Measurements from ENCODE around the gene RNF144B. TPM values are rescaled to one million over a fixed set of nuclear protein-coding genes. Genes with fewer than 3 reads are reported as not detected.
"Not testable (repeated sequence)": the region's sequence is repeated elsewhere in the genome, so short reads cannot be mapped to it uniquely, and the experiment has no call there.

Gene RNF144B
- total RNA-seq, 2 donors from 2014 or later = 1.4 to 1.5 TPM

GRCh38 chr6:18457065-18457737 is 70.1 kb downstream of the RNF144B start:
- Histone ChIP-seq H3K4me1 (ENCODE audit: control insufficient read depth, insufficient read depth, low read length) (no peaks in the 10 kb centered on the region), H3K27me3 (ENCODE audit: control insufficient read depth, insufficient read depth, low read length, poor library complexity, severe bottlenecking) (no peaks in the 10 kb centered on the region), H3K9me3 (ENCODE audit: control insufficient read depth, low read length) (peaks cover 14% of the 10 kb centered on the region), H3K4me3 (ENCODE audit: low read length) (no peak overlapping the region), H3K27ac (ENCODE audit: low read depth, low read length) (no peak overlapping the region), H3K36me3 (ENCODE audit: control insufficient read depth, insufficient read depth, low read length) (no peaks in the 10 kb centered on the region), H3K9ac (ENCODE audit: extremely low read depth, low read length, poor library complexity, severe bottlenecking) (no peak overlapping the region)
- no peak for DNase-seq
- 75 to 83% methylated on average over 5 to 10 of the region's 10 CpGs for WGBS, 2 experiments (ENCODE audit: insufficient coverage in 1 of 2, insufficient read length in 1 of 2)
- no peak for TF ChIP-seq CTCF (conservative IDR thresholded peaks at IDR 0.05)
- Mint-ChIP-seq H3K27me3 (ENCODE audit: insufficient read depth) (no peaks in the 10 kb centered on the region), H3K36me3 (ENCODE audit: low read depth) (no peaks in the 10 kb centered on the region), H3K4me3 (no peak overlapping the region), H3K27ac (no peak overlapping the region), H3K4me1 (peaks cover 3% of the 10 kb centered on the region), H3K9me3 (peaks cover 7% of the 10 kb centered on the region)

DNA sequence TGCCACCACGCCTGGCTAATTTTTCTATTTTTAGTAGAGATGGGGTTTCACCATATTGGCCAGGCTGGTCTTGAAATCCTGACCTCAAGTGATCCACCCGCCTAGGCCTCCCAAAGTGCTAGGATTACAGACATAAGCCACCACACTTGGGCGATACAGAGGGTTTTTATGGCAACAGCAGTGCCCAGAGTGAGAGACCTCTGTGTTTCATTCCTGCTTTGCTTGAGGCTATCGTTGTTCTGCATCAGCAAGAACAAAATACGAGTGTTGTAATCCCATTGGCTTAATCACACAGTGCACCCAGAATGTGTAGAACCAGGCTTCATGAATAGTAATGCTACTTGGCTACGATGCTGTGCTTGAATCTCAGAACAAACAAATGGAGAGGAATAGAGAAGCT is 70.9 kb downstream of the RNF144B start:
- H3K27me3 ChIP-seq (ENCODE audit: control insufficient read depth, insufficient read depth, low read length, poor library complexity, severe bottlenecking); H3K9ac ChIP-seq (ENCODE audit: extremely low read depth, low read length, poor library complexity, severe bottlenecking); H3K27ac ChIP-seq (ENCODE audit: low read depth, low read length); H3K4me3 Mint-ChIP-seq; H3K4me1 ChIP-seq (ENCODE audit: control insufficient read depth, insufficient read depth, low read length); H3K27ac Mint-ChIP-seq; DNase-seq; H3K36me3 Mint-ChIP-seq (ENCODE audit: low read depth); H3K27me3 Mint-ChIP-seq (ENCODE audit: insufficient read depth); H3K36me3 ChIP-seq (ENCODE audit: control insufficient read depth, insufficient read depth, low read length); H3K9me3 Mint-ChIP-seq; H3K4me1 Mint-ChIP-seq; H3K4me3 ChIP-seq (ENCODE audit: low read length): not testable (repeated sequence)
- peaks cover 14% of the 10 kb centered on the region for H3K9me3 ChIP-seq (ENCODE audit: control insufficient read depth, low read length)
- WGBS, 2 experiments (ENCODE audit: insufficient coverage in 1 of 2, insufficient read length in 1 of 2) = 92 to 94% methylated on average over 6 of the region's 6 CpGs

DNA sequence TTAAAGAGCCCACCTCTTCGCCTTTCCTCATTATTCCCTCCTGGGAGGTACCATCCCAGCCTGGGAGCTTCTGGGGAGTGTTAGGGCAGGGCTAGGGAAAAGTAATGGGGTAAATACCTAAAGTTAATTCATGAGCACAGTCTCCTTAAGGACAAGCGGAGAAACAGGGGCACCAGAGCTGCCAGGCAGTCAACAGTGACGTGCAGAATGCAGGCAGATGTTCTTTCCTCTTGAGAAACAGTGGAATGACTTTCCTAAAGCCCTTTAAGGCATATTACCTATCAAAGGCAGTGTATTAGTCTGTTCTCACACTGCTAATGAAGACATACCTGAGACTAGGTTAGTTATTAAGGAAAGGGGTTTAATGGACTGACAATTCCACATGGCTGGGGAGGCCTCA is 76.3 kb downstream of the RNF144B start:
- TF ChIP-seq CTCF (conservative IDR thresholded peaks at IDR 0.05) = no peak
- H3K36me3 Mint-ChIP-seq (ENCODE audit: low read depth) = no peaks in the 10 kb centered on the region
- Histone ChIP-seq H3K4me1 (ENCODE audit: control insufficient read depth, insufficient read depth, low read length) (peaks cover 2% of the 10 kb centered on the region), H3K27ac (ENCODE audit: low read depth, low read length) (no peak overlapping the region), H3K9me3 (ENCODE audit: control insufficient read depth, low read length) (peaks cover 14% of the 10 kb centered on the region), H3K27me3 (ENCODE audit: control insufficient read depth, insufficient read depth, low read length, poor library complexity, severe bottlenecking) (no peaks in the 10 kb centered on the region), H3K36me3 (ENCODE audit: control insufficient read depth, insufficient read depth, low read length) (no peaks in the 10 kb centered on the region), H3K4me3 (ENCODE audit: low read length) (no peak overlapping the region), H3K9ac (ENCODE audit: extremely low read depth, low read length, poor library complexity, severe bottlenecking) (no peak overlapping the region)
- DNase-seq = no peak
- no peak overlapping the region for H3K4me3 Mint-ChIP-seq
- 83 to 91% methylated on average over 2 to 3 of the region's 3 CpGs for WGBS, 2 experiments (ENCODE audit: insufficient coverage in 1 of 2, insufficient read length in 1 of 2)
- H3K4me1 Mint-ChIP-seq = peaks cover 17% of the 10 kb centered on the region
- peaks cover 7% of the 10 kb centered on the region for H3K9me3 Mint-ChIP-seq
- no peak overlapping the region for H3K27ac Mint-ChIP-seq
- no peaks in the 10 kb centered on the region for H3K27me3 Mint-ChIP-seq (ENCODE audit: insufficient read depth)

DNA sequence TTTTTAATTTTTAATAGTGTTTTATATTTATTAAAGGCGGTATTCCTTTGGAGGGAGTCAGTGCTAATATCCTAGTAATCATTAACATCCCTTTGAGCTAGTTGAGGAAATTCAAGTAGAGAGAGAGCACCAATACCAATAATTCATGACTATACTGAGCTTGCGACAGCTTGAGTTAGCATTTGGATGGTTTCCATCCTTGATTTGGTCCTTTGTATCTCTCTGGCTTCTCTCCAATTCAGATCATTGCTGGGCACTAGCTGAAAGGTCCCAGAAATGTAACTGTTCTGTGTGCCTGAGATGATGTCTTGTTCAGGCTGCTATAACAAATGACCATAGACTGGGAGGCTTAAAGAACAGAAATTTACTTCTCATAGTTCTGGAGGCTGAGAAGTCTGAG is 77.0 kb downstream of the RNF144B start:
- Histone ChIP-seq H3K9me3 (ENCODE audit: control insufficient read depth, low read length) (peaks cover 14% of the 10 kb centered on the region), H3K4me3 (ENCODE audit: low read length) (no peak overlapping the region), H3K36me3 (ENCODE audit: control insufficient read depth, insufficient read depth, low read length) (no peaks in the 10 kb centered on the region), H3K9ac (ENCODE audit: extremely low read depth, low read length, poor library complexity, severe bottlenecking) (no peak overlapping the region), H3K4me1 (ENCODE audit: control insufficient read depth, insufficient read depth, low read length) (peaks cover 2% of the 10 kb centered on the region), H3K27ac (ENCODE audit: low read depth, low read length) (no peak overlapping the region), H3K27me3 (ENCODE audit: control insufficient read depth, insufficient read depth, low read length, poor library complexity, severe bottlenecking) (no peaks in the 10 kb centered on the region)
- no peaks in the 10 kb centered on the region for H3K36me3 Mint-ChIP-seq (ENCODE audit: low read depth)
- H3K4me1 Mint-ChIP-seq = peaks cover 17% of the 10 kb centered on the region
- WGBS, 2 experiments (ENCODE audit: insufficient coverage in 1 of 2, insufficient read length in 1 of 2) = 95 to 100% methylated on average over 1 to 2 of the region's 2 CpGs
- peaks cover 7% of the 10 kb centered on the region for H3K9me3 Mint-ChIP-seq
- H3K4me3 Mint-ChIP-seq = no peak overlapping the region
- no peak for TF ChIP-seq CTCF (conservative IDR thresholded peaks at IDR 0.05)
- no peaks in the 10 kb centered on the region for H3K27me3 Mint-ChIP-seq (ENCODE audit: insufficient read depth)
- no peak overlapping the region for H3K27ac Mint-ChIP-seq
- DNase-seq = no peak

Measured in endodermal cell (in vitro differentiated cells).